Osteoblast (primary cell): Measurements from ENCODE around the gene ANKS1B. TPM values are rescaled to one million over a fixed set of nuclear protein-coding genes. Genes with fewer than 3 reads are reported as not detected.

ENCODE experiments used
- DNase-seq: peaks from one replicate; pipeline ENCODE4 v3.0.0; 2011; ENCODE audit warnings: low spot score, mixed read lengths; ENCODE audit not compliant: insufficient read length; ENCODE audit errors: missing footprints
- H2AFZ ChIP-seq: 2 replicates; pipeline ENCODE4 v1.6.0; 2011; ENCODE audit warnings: mild to moderate bottlenecking, low read length
- H3K27ac ChIP-seq: 2 replicates; pipeline ENCODE4 v1.5.1; 2011; ENCODE audit warnings: mild to moderate bottlenecking, low read depth, low read length, moderate library complexity
- H3K27me3 ChIP-seq: 2 replicates; pipeline ENCODE4 v1.6.0; 2012; ENCODE audit warnings: mild to moderate bottlenecking, control low read depth, inconsistent platforms, low read length, moderate library complexity; ENCODE audit not compliant: insufficient read depth
- H3K36me3 ChIP-seq: 2 replicates; pipeline ENCODE4 v1.5.1; 2011; ENCODE audit warnings: mild to moderate bottlenecking, low read length, control low read depth, moderate library complexity; ENCODE audit not compliant: insufficient read depth
- H3K4me1 ChIP-seq: 2 replicates; pipeline ENCODE4 v1.5.1; 2011; ENCODE audit warnings: mild to moderate bottlenecking, low read length, control low read depth, moderate library complexity; ENCODE audit not compliant: insufficient read depth
- H3K4me2 ChIP-seq: 2 replicates; pipeline ENCODE4 v1.6.0; 2011; ENCODE audit warnings: mild to moderate bottlenecking, low read length; ENCODE audit not compliant: insufficient read depth
- H3K4me3 ChIP-seq: fragments of 200-600 bp; sonication (generic); 3 replicates; pipeline ENCODE4 v1.5.1; 2012; ENCODE audit warnings: mild to moderate bottlenecking, low read length, inconsistent platforms; ENCODE audit not compliant: insufficient read depth
- H3K79me2 ChIP-seq: 2 replicates; pipeline ENCODE4 v1.6.0; 2012; ENCODE audit warnings: mild to moderate bottlenecking, low read length, control low read depth, inconsistent platforms; ENCODE audit not compliant: insufficient read depth
- H3K9me3 ChIP-seq: 2 replicates; pipeline ENCODE4 v1.5.1; 2011; ENCODE audit warnings: low read depth, low read length, control low read depth
- H4K20me1 ChIP-seq: 2 replicates; pipeline ENCODE4 v1.6.0; 2012; ENCODE audit warnings: mild to moderate bottlenecking, low read length, control low read depth; ENCODE audit not compliant: insufficient read depth
- total RNA-seq: library from RNA; depleted of rRNA; stranded (reverse); fragments of >200 nt; gene quantifications from 2 replicates; pipeline ENCODE4 v1.2.3, GENCODE V29; 2012
- TF ChIP-seq, protein P1 (sequence below): IDR thresholded peaks from 2 replicates; pipeline ENCODE4 v1.5.1; 2011; ENCODE audit warnings: mild to moderate bottlenecking, low read depth, low read length, moderate library complexity; ENCODE audit errors: extremely low read depth

ANKS1B gene
- total RNA-seq, 1 donor = 2.2 TPM

DNA sequence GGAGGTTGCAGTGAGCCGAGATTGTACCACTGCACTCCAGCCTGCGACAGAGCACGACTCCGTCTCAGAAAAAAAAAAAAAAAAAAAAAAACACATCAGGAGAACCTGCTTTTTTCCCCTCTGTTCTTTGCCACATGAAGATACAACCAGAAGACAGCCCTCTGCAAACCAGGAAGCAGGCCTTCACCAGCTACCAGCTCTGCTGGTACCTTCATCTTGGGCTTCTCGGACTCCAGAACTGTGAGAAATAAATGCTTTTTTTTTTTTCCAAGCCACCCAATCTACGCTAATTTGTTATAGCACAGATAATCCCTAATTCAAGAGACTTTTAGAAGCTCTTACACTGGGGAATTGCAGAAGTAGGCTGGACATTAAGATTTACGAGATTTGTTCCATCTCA is 216.0 kb downstream of the ANKS1B start:
- no peak overlapping the region for H3K27ac ChIP-seq
- no peaks in the 10 kb centered on the region for H3K27me3 ChIP-seq
- TF ChIP-seq, protein P1, sequence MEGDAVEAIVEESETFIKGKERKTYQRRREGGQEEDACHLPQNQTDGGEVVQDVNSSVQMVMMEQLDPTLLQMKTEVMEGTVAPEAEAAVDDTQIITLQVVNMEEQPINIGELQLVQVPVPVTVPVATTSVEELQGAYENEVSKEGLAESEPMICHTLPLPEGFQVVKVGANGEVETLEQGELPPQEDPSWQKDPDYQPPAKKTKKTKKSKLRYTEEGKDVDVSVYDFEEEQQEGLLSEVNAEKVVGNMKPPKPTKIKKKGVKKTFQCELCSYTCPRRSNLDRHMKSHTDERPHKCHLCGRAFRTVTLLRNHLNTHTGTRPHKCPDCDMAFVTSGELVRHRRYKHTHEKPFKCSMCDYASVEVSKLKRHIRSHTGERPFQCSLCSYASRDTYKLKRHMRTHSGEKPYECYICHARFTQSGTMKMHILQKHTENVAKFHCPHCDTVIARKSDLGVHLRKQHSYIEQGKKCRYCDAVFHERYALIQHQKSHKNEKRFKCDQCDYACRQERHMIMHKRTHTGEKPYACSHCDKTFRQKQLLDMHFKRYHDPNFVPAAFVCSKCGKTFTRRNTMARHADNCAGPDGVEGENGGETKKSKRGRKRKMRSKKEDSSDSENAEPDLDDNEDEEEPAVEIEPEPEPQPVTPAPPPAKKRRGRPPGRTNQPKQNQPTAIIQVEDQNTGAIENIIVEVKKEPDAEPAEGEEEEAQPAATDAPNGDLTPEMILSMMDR = no peak
- no peaks in the 10 kb centered on the region for H3K9me3 ChIP-seq
- no peak overlapping the region for H2AFZ ChIP-seq
- no peaks in the 10 kb centered on the region for H4K20me1 ChIP-seq
- no peaks in the 10 kb centered on the region for H3K79me2 ChIP-seq
- no peak for DNase-seq
- no peaks in the 10 kb centered on the region for H3K4me1 ChIP-seq
- H3K4me2 ChIP-seq = no peak overlapping the region
- H3K4me3 ChIP-seq = no peak overlapping the region
- H3K36me3 ChIP-seq = no peaks in the 10 kb centered on the region

DNA sequence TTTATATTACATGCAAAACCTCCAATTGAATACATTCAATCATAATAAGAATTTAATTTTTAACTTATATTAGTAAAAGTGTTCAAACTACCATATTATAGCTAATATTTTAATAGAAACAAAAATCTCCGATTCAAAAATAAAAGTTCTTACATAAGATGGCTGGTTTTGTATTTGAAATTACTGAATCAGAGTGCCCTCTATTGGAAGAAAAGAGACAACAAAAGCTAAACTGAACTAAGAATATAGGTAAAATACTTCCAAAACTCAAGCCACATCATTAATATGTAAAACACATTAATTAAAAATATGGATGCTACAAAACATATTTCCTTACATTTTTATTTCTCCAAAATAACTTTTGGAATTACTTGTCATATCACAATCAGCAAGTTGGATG is 216.9 kb downstream of the ANKS1B start:
- Histone ChIP-seq H3K27ac (no peak overlapping the region), H3K79me2 (no peaks in the 10 kb centered on the region), H3K4me2 (peak overlapping the region; percentile 46), H3K4me3 (no peak overlapping the region), H3K4me1 (no peaks in the 10 kb centered on the region), H4K20me1 (no peaks in the 10 kb centered on the region), H2AFZ (no peak overlapping the region), H3K9me3 (no peaks in the 10 kb centered on the region), H3K27me3 (no peaks in the 10 kb centered on the region), H3K36me3 (no peaks in the 10 kb centered on the region)
- no peak for DNase-seq
- TF ChIP-seq, protein P1 = peak; percentile 55

DNA sequence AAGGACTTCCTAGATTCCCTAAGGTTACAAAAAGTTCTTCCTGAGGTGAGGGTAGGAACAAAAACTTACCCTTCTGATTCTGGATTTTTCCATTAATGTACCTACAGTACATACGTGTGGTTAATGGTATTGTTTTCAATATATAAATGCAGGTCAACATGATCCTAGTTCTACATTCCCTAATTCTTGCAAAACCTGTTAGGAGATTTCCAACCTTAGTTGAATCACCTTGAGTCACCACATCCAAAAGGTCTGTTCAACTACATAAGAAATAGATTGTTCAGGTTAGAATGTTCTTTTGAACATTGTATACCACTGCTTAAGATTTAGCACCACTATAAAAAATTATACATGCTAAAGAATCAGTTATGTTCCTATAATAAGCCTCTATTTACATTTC is 218.3 kb downstream of the ANKS1B start:
- no peaks in the 10 kb centered on the region for H3K79me2 ChIP-seq
- H2AFZ ChIP-seq = no peak overlapping the region
- TF ChIP-seq, protein P1 = no peak
- no peaks in the 10 kb centered on the region for H3K4me1 ChIP-seq
- H3K9me3 ChIP-seq = no peaks in the 10 kb centered on the region
- no peak overlapping the region for H3K27ac ChIP-seq
- H3K27me3 ChIP-seq = no peaks in the 10 kb centered on the region
- no peaks in the 10 kb centered on the region for H3K36me3 ChIP-seq
- H3K4me3 ChIP-seq = no peak overlapping the region
- no peak overlapping the region for H3K4me2 ChIP-seq
- no peaks in the 10 kb centered on the region for H4K20me1 ChIP-seq
- DNase-seq = no peak

DNA sequence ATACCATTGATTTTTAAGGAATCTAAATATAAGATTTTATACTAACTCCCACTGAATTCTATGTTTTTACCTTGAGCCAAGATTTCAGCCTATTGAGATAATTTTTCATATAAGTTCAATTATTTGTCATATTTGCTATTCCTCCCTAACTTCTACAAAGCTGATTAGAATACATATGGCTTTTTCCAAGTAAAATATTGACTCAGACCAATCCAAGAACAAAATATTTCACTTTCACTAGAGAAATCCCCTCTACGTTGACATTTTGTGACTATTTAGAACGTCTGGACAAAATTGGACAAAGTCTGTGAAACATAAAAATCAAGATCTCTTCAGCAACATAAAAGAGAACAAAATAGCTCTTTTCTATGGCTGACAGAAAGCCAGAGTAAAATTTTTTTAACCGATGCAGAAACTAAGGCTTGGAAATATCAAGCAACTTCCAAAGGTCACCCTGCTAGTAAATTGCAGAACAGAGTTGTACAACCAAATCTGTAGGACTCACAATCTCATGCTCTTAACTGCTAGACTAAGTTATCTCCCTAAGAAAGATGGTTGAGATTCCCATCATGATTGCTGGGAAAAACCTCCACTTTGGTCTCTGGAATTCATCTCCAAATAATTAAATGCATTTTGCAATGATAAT is 219.1 kb downstream of the ANKS1B start:
- no peak overlapping the region for H2AFZ ChIP-seq
- H3K79me2 ChIP-seq = no peaks in the 10 kb centered on the region
- no peak overlapping the region for H3K4me2 ChIP-seq
- no peaks in the 10 kb centered on the region for H3K36me3 ChIP-seq
- no peak overlapping the region for H3K4me3 ChIP-seq
- no peaks in the 10 kb centered on the region for H4K20me1 ChIP-seq
- no peak overlapping the region for H3K27ac ChIP-seq
- no peak for DNase-seq
- no peaks in the 10 kb centered on the region for H3K4me1 ChIP-seq
- no peaks in the 10 kb centered on the region for H3K9me3 ChIP-seq
- TF ChIP-seq, protein P1 = no peak
- no peaks in the 10 kb centered on the region for H3K27me3 ChIP-seq
